Esophagus squamous epithelium (tissue), 5 donors: ENCODE results near the gene MRAP. TPM values are rescaled to one million over a fixed set of nuclear protein-coding genes. Genes with fewer than 3 reads are reported as not detected.

Source experiments
- DNase-seq: peaks from one replicate; lab custom pipeline; 2025; lab: John Stamatoyannopoulos, UW
- H3K27ac ChIP-seq, 4 donors: fragments of 200-600 bp; sonication (generic); one replicate each; pipeline ENCODE4 v1.5.1; 2016 to 2019; ENCODE audit warnings: mild to moderate bottlenecking in 1 of 4
- H3K27me3 ChIP-seq, 4 donors: fragments of 200-600 bp; sonication (generic); 1 replicate in 3 of 4; 2 replicates in 1 of 4; pipeline versions ENCODE4 v1.5.1 to v1.6.0; 2017 to 2021; ENCODE audit warnings: antibody characterized with exemption in 1 of 4
- H3K36me3 ChIP-seq, 3 donors: fragments of 200-600 bp; sonication (generic); one replicate each; pipeline ENCODE4 v1.5.1; 2016 to 2019
- H3K4me1 ChIP-seq, 3 donors: fragments of 200-600 bp; sonication (generic); one replicate each; pipeline ENCODE4 v1.5.1; 2017 to 2019
- H3K4me3 ChIP-seq, 4 donors: fragments of 200-600 bp; sonication (generic); 1 replicate in 3 of 4; 2 replicates in 1 of 4; pipeline ENCODE4 v1.5.1; 2016 to 2019; ENCODE audit warnings: mild to moderate bottlenecking in 2 of 4, moderate library complexity in 1 of 4
- H3K9me3 ChIP-seq, 3 donors: fragments of 200-600 bp; sonication (generic); one replicate each; pipeline ENCODE4 v1.5.1; 2016 to 2019
- CTCF ChIP-seq, 6 experiments: fragments of 450-650 bp in 4 of 6; fragments of 200-600 bp in 2 of 6; sonication (generic) in 2 of 6; IDR thresholded peaks; one replicate each; pipeline ENCODE4 v1.5.1; 2016 to 2019; ENCODE audit warnings: antibody characterized with exemption in 6 of 6, mild to moderate bottlenecking in 4 of 6, moderate library complexity in 4 of 6
- POLR2A ChIP-seq, 4 donors: fragments of 450-650 bp; IDR thresholded peaks; one replicate each; pipeline ENCODE4 v1.6.1; 2017; ENCODE audit warnings: antibody characterized with exemption in 4 of 4, mild to moderate bottlenecking in 4 of 4, moderate library complexity in 3 of 4
- WGBS, 2 donors: methylation state at CpG; one replicate each; pipeline ENCODE4 v1.1.5; 2018; 5-methylcytosine and 5-hydroxymethylcytosine counted together
- intact Hi-C: fragments of 100-400 bp; cut with DNase I; formaldehyde crosslinking; loops from one replicate; pipeline ENCODE4 v1.15.0; 2022
- total RNA-seq, 4 donors: library from RNA; depleted of rRNA; stranded (reverse); fragments of >200 nt; gene quantifications; one replicate each; pipeline ENCODE4 v1.1.0, GENCODE V29; 2016
- donor health status: DM: yes; HTN: yes; CAD: no.

Gene MRAP
- total RNA-seq, 4 donors from 2014 or later = 0.29 TPM; not detected in 3

DNA sequence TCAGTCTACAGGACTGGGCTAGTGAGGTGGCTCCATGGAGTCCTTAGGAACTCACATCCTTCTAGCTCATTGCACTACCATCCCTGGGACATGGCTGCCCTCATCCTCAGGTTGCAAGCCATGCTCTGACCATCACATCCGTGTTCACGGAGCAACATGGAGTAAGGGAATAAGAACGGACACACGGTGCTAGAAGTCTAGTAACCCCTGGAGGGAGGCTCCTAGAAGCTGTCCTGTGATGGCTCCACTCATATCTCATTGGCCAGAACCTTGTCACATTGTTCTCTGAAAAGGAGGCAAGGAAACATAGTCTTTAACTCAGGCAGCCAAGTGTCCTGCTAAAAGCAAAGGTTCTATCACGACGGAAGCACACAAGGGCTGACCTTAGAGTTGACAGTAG is 3.9 kb downstream of the MRAP start:
- no peak overlapping the region for H3K4me3 ChIP-seq

GRCh38 chr21:32303385-32303784 is 4.7 kb downstream of the MRAP start:
- peaks cover 0 to 32% (median 3%) of the 10 kb centered on the region in 3 donors for H3K36me3 ChIP-seq
- no peak overlapping the region for H3K4me3 ChIP-seq
- no peak for DNase-seq
- H3K27me3 ChIP-seq = no peaks in the 10 kb centered on the region
- no peak overlapping the region for H3K27ac ChIP-seq
- WGBS, 2 donors = 100% methylated on average over 1 of the region's 1 CpG
- no peaks in the 10 kb centered on the region for H3K9me3 ChIP-seq
- intact Hi-C loops = no loop called here
- no peaks in the 10 kb centered on the region for H3K4me1 ChIP-seq
- TF ChIP-seq CTCF (IDR thresholded peaks at IDR 0.05) = no peak

More for the DNA sequence above, 3.9 kb downstream of the MRAP start:
- H3K27ac ChIP-seq = no peak overlapping the region
- H3K27me3 ChIP-seq = no peaks in the 10 kb centered on the region
- no peaks in the 10 kb centered on the region for H3K4me1 ChIP-seq
- H3K9me3 ChIP-seq = no peaks in the 10 kb centered on the region
- intact Hi-C loops = no loop called here
- DNase-seq = no peak
- H3K36me3 ChIP-seq = peaks cover 0 to 23% (median 0%) of the 10 kb centered on the region in 3 donors
- TF ChIP-seq CTCF (IDR thresholded peaks at IDR 0.05) (no peak), POLR2A (IDR thresholded peaks at IDR 0.05) (no peak)
- 98 to 99% methylated on average over 4 to 6 of the region's 6 CpGs for WGBS, 2 donors

DNA sequence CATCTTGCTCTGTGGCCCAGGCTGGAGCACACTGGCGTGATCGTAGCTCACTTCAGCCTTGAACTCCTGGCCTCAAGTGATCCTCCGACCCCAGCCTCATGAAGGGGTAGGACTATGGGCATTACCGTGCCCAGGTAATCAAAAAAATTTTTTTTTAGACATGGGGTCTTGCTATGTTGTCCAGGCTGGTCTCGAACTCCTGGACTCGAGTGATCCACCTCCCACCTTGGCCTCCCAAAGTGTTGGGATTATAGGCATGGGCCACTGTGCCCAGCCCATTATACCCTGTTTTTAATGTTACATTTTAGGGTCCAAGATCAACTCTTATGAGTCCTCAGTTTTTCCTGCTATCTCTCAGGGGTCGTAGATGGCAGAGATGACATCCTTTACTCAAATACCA is 6.3 kb downstream of the MRAP start:
- H3K4me3 ChIP-seq = no peak overlapping the region
- H3K9me3 ChIP-seq = no peaks in the 10 kb centered on the region
- no peaks in the 10 kb centered on the region for H3K4me1 ChIP-seq
- peaks cover 0 to 43% (median 4%) of the 10 kb centered on the region in 3 donors for H3K36me3 ChIP-seq
- H3K27me3 ChIP-seq = no peaks in the 10 kb centered on the region
- no peak overlapping the region for H3K27ac ChIP-seq
- no peak for DNase-seq
- TF ChIP-seq CTCF (IDR thresholded peaks at IDR 0.05) (no peak), POLR2A (IDR thresholded peaks at IDR 0.05) (no peak)
- intact Hi-C loops = no loop called here
- WGBS, 2 donors = 92 to 100% methylated on average over 3 to 7 of the region's 7 CpGs

DNA sequence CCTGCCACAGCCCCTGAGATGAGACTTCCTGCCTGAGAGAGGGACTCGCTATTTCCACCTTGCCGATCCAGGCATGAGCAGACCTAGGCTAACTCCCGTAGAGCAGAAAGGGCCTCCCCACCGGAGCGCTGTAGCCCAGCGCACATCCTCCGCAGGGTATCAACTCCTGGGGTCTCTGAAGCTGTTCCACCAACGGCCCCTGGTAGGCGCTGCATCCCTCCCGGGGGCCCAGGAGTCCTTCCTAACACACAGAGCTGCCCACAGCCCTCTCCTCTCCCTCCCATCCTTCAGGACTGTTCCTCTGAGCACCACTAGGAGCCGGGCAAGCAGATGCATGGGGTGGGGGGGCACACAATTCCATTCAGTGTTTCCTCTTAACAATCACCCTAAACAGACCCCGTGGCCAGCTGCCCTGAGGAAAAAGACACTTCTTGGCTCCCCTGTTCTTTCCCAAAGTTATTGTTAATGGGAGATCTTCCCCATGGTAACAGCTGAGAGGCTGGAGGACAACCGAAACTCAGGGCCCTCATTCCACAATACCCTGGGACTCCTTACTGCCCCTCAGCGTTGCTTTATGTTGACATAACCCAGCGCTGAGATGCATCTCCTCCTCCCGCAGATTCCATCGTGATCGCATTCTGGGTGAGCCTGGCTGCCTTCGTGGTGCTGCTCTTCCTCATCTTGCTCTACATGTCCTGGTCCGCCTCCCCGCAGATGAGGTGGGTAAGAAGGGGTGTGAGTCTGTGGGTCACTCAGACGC is 7.5 kb downstream of the MRAP start:
- intact Hi-C loops = no loop called here
- Histone ChIP-seq H3K9me3 (no peaks in the 10 kb centered on the region), H3K4me1 (no peaks in the 10 kb centered on the region), H3K27me3 (no peaks in the 10 kb centered on the region), H3K4me3 (no peak overlapping the region), H3K27ac (no peak overlapping the region), H3K36me3 (peaks cover 0 to 47% (median 4%) of the 10 kb centered on the region in 3 donors)
- no peak for DNase-seq
- 74 to 87% methylated on average over 10 to 19 of the region's 22 CpGs for WGBS, 2 donors
- TF ChIP-seq CTCF (IDR thresholded peaks at IDR 0.05) (peak in 1 of 6 experiments; percentile 7), POLR2A (IDR thresholded peaks at IDR 0.05) (no peak)

GRCh38 chr21:32307706-32308105 is 9.1 kb downstream of the MRAP start:
- no peaks in the 10 kb centered on the region for H3K9me3 ChIP-seq
- H3K4me3 ChIP-seq = no peak overlapping the region
- intact Hi-C loops = no loop called here
- H3K4me1 ChIP-seq = no peaks in the 10 kb centered on the region
- H3K36me3 ChIP-seq = peaks cover 3 to 62% (median 4%) of the 10 kb centered on the region in 3 donors
- DNase-seq = no peak
- WGBS, 2 donors = 82 to 97% methylated on average over 3 of the region's 4 CpGs
- no peak for TF ChIP-seq POLR2A (IDR thresholded peaks at IDR 0.05)
- TF ChIP-seq CTCF (IDR thresholded peaks at IDR 0.05) = no peak
- H3K27me3 ChIP-seq = no peaks in the 10 kb centered on the region
- no peak overlapping the region for H3K27ac ChIP-seq
